Measurements from ENCODE around the gene NRG2. TPM values are rescaled to one million over a fixed set of nuclear protein-coding genes. Genes with fewer than 3 reads are reported as not detected.
A peak's percentile ranks its signal among the peaks of the same experiment; 100 is the strongest.

NRG2 gene
- total and polyA plus RNA-seq, 11 donors: 0.72 to 4.8 (median 3.4) TPM

- H3K9me3 ChIP-seq: no peaks in the 10 kb centered on the region
- no peak overlapping the region for H3K27ac ChIP-seq
- TF ChIP-seq CTCF (IDR thresholded peaks at IDR 0.05) (no peak), POLR2A (IDR thresholded peaks at IDR 0.05) (no peak)
- intact Hi-C loops (cut with DNase I): no loop called here
- DNase-seq (peak in 1 of 5 donors; percentile 7), ATAC-seq (no peak)
- no peaks in the 10 kb centered on the region for H3K36me3 ChIP-seq
- no peaks in the 10 kb centered on the region for H3K4me1 ChIP-seq
- H3K27me3 ChIP-seq: peaks cover 0 to 16% (median 0%) of the 10 kb centered on the region in 9 donors
- WGBS, 4 donors: 75 to 82% (median 80%) methylated on average over 6 of the region's 6 CpGs
- H3K4me3 ChIP-seq: no peak overlapping the region
These were observed 235.5 kb downstream of the NRG2 start for GRCh38 chr5:139807647-139808030.

GRCh38 chr5:139806726-139807646 lies 236.1 kb downstream of the NRG2 start:
- H3K36me3 ChIP-seq: no peaks in the 10 kb centered on the region
- WGBS, 4 donors: 64 to 67% (median 64%) methylated on average over 7 to 8 of the region's 8 CpGs
- no peak for TF ChIP-seq POLR2A (IDR thresholded peaks at IDR 0.05)
- no peak for TF ChIP-seq CTCF (IDR thresholded peaks at IDR 0.05)
- H3K27ac ChIP-seq: no peak overlapping the region
- no peak for ATAC-seq
- DNase-seq: peak in 2 of 5 donors; percentile 0 to 3
- H3K27me3 ChIP-seq: peaks cover 0 to 23% (median 0%) of the 10 kb centered on the region in 9 donors
- H3K9me3 ChIP-seq: no peaks in the 10 kb centered on the region
- H3K4me1 ChIP-seq: no peaks in the 10 kb centered on the region
- intact Hi-C loops (cut with DNase I): no loop called here
- H3K4me3 ChIP-seq: no peak overlapping the region

- H3K4me3 ChIP-seq: no peak overlapping the region
- peaks cover 0 to 28% (median 0%) of the 10 kb centered on the region in 9 donors for H3K27me3 ChIP-seq
- DNase-seq: peak in 1 of 5 donors; percentile 16
- H3K36me3 ChIP-seq: no peaks in the 10 kb centered on the region
- H3K9me3 ChIP-seq: no peaks in the 10 kb centered on the region
- intact Hi-C loops (cut with DNase I): no loop called here
- ATAC-seq: no peak
- H3K4me1 ChIP-seq: no peaks in the 10 kb centered on the region
- TF ChIP-seq CTCF (IDR thresholded peaks at IDR 0.05) (no peak), POLR2A (IDR thresholded peaks at IDR 0.05) (no peak)
- 83 to 90% (median 87%) methylated on average over 2 to 4 of the region's 4 CpGs for WGBS, 4 donors
- no peak overlapping the region for H3K27ac ChIP-seq
These were observed 237.0 kb downstream of the NRG2 start for GRCh38 chr5:139806111-139806510.

- TF ChIP-seq CTCF (IDR thresholded peaks at IDR 0.05): no peak
- no peak for TF ChIP-seq POLR2A (IDR thresholded peaks at IDR 0.05)
- intact Hi-C loops (cut with DNase I): no loop called here
- 86 to 88% (median 88%) methylated on average over 2 of the region's 2 CpGs for WGBS, 4 donors
- no peaks in the 10 kb centered on the region for H3K4me1 ChIP-seq
- DNase-seq (no peak), ATAC-seq (no peak)
- H3K27ac ChIP-seq: no peak overlapping the region
- no peak overlapping the region for H3K4me3 ChIP-seq
- no peaks in the 10 kb centered on the region for H3K9me3 ChIP-seq
- no peaks in the 10 kb centered on the region for H3K36me3 ChIP-seq
- H3K27me3 ChIP-seq: peaks cover 0 to 29% (median 0%) of the 10 kb centered on the region in 9 donors
These were observed 237.6 kb downstream of the NRG2 start for GRCh38 chr5:139805545-139805944.
